AG04450 (cell line): ENCODE measurements around the gene FBXW8. TPM values are rescaled to one million over a fixed set of nuclear protein-coding genes. Genes with fewer than 3 reads are reported as not detected.

ENCODE experiments used
- CTCF ChIA-PET: fragments of 300-600, 350-600 bp; formaldehyde crosslinking; extraction: SDS; loops from one replicate; lab custom pipeline; 2022; ENCODE audit warnings: antibody characterized with exemption, inconsistent platforms; lab: Charles Lee
- POLR2A ChIA-PET: fragments of 350-600 bp; formaldehyde crosslinking; extraction: SDS; loops from one replicate; lab custom pipeline; 2021; ENCODE audit warnings: antibody characterized with exemption, inconsistent platforms; lab: Yijun Ruan, JAX
- DNase-seq: peaks from one replicate; pipeline ENCODE4 v3.0.0-alpha.2; 2011; ENCODE audit warnings: low read depth, low spot score
- H3K27ac ChIP-seq: one replicate; pipeline ENCODE4 v1.5.1; 2012; ENCODE audit warnings: low read depth, low read length, control low read depth
- H3K27me3 ChIP-seq: one replicate; pipeline ENCODE4 v1.6.0; 2012; ENCODE audit warnings: low read length; ENCODE audit not compliant: control insufficient read depth, insufficient read depth
- H3K4me3 ChIP-seq: 2 replicates; pipeline ENCODE4 v1.5.1; 2011; ENCODE audit warnings: mild to moderate bottlenecking, low read depth, low read length, control low read depth
- H3K9me3 ChIP-seq: 2 replicates; pipeline ENCODE4 v1.5.1; 2012; ENCODE audit warnings: low read length; ENCODE audit not compliant: control insufficient read depth, insufficient read depth
- CTCF ChIP-seq: IDR thresholded peaks from 2 replicates; pipeline ENCODE4 v1.5.1; 2011; ENCODE audit warnings: low read depth, low read length, control low read depth, inconsistent platforms
- polyA plus RNA-seq: library from polyadenylated mRNA; depleted of rRNA; stranded (reverse); fragments of >200 nt; gene quantifications from 2 replicates; pipeline ENCODE4 v1.2.3, GENCODE V29; 2011

Gene FBXW8
- polyA plus RNA-seq, 1 experiment = 23.0 TPM

GRCh38 chr12:116864371-116865160, 46.2 kb upstream of the FBXW8 start:
- peak overlapping the region; percentile 48 for H3K27ac ChIP-seq
- TF ChIP-seq CTCF = no peak
- DNase-seq = peak; percentile 42
- H3K9me3 ChIP-seq = no peaks in the 10 kb centered on the region
- ChIA-PET POLR2A (no interaction called here), CTCF (no interaction called here)
- H3K27me3 ChIP-seq = peaks cover under 1% of the 10 kb centered on the region
- no peak overlapping the region for H3K4me3 ChIP-seq

GRCh38 chr12:116867523-116867922, 43.2 kb upstream of the FBXW8 start:
- H3K9me3 ChIP-seq = no peaks in the 10 kb centered on the region
- ChIA-PET POLR2A (no interaction called here), CTCF (no interaction called here)
- H3K27me3 ChIP-seq = no peaks in the 10 kb centered on the region
- DNase-seq = no peak
- no peak for TF ChIP-seq CTCF
- no peak overlapping the region for H3K27ac ChIP-seq
- H3K4me3 ChIP-seq = no peak overlapping the region

- no peak for TF ChIP-seq CTCF
- no peak for DNase-seq
- no peak overlapping the region for H3K4me3 ChIP-seq
- POLR2A ChIA-PET = no interaction called here
- CTCF ChIA-PET = interaction anchor here (1.0 kb wide), 1 partner anchor 12 kb away, joined by 3 read pairs; no protein-coding TSS in a partner anchor
- H3K27ac ChIP-seq = no peak overlapping the region
- H3K27me3 ChIP-seq = peaks cover 15% of the 10 kb centered on the region
- H3K9me3 ChIP-seq = peaks cover 7% of the 10 kb centered on the region
Observed at GRCh38 chr12:116870306-116870705, 40.4 kb upstream of the FBXW8 start.

GRCh38 chr12:116874324-116874995, 36.3 kb upstream of the FBXW8 start:
- Histone ChIP-seq H3K9me3 (peaks cover 7% of the 10 kb centered on the region), H3K27me3 (peaks cover 48% of the 10 kb centered on the region), H3K27ac (no peak overlapping the region), H3K4me3 (no peak overlapping the region)
- no peak for TF ChIP-seq CTCF
- ChIA-PET POLR2A (no interaction called here), CTCF (no interaction called here)
- no peak for DNase-seq
